GM18519 (cell line): Measurements from ENCODE around the gene AUTS2.

Experiments used
- ATAC-seq: cut with Tn5 transposase; IDR thresholded peaks from one replicate; pipeline ENCODE4 v1.9.1; 2021; ENCODE audit warnings: mild to moderate bottlenecking, moderate library complexity; ENCODE audit not compliant: unreplicated experiment, low FRiP score

AUTS2 gene

GRCh38 chr7:69836702-69837101 lies 238.4 kb downstream of the AUTS2 start:
- ATAC-seq = no peak

- ATAC-seq = no peak
These were observed 239.3 kb downstream of the AUTS2 start for GRCh38 chr7:69837387-69838068.

GRCh38 chr7:69839782-69840181 lies 241.5 kb downstream of the AUTS2 start:
- ATAC-seq = peak; percentile 40

GRCh38 chr7:69840248-69840647 lies 242.0 kb downstream of the AUTS2 start:
- no peak for ATAC-seq

GRCh38 chr7:69843653-69844052 lies 245.4 kb downstream of the AUTS2 start:
- ATAC-seq = peak; percentile 52

GRCh38 chr7:69844264-69844868 lies 246.1 kb downstream of the AUTS2 start:
- ATAC-seq = peak; percentile 31

- no peak for ATAC-seq
These were observed 247.6 kb downstream of the AUTS2 start for GRCh38 chr7:69845721-69846495.

GRCh38 chr7:69847921-69848612 lies 249.8 kb downstream of the AUTS2 start:
- ATAC-seq = no peak

- ATAC-seq = no peak
These were observed 251.0 kb downstream of the AUTS2 start for GRCh38 chr7:69849268-69849667.

- no peak for ATAC-seq
These were observed 258.7 kb downstream of the AUTS2 start for GRCh38 chr7:69857014-69857413.

GRCh38 chr7:69858471-69858870 lies 260.2 kb downstream of the AUTS2 start:
- no peak for ATAC-seq

GRCh38 chr7:69859342-69859741 lies 261.1 kb downstream of the AUTS2 start:
- peak; percentile 53 for ATAC-seq

- ATAC-seq = no peak
These were observed 262.2 kb downstream of the AUTS2 start for GRCh38 chr7:69860486-69860885.

- ATAC-seq = no peak
These were observed 262.8 kb downstream of the AUTS2 start for GRCh38 chr7:69860941-69861622.

- no peak for ATAC-seq
These were observed 264.3 kb downstream of the AUTS2 start for GRCh38 chr7:69862413-69863064.

GRCh38 chr7:69864274-69864673 lies 266.0 kb downstream of the AUTS2 start:
- ATAC-seq = no peak

GRCh38 chr7:69864822-69865221 lies 266.5 kb downstream of the AUTS2 start:
- no peak for ATAC-seq

GRCh38 chr7:69868921-69869320 lies 270.6 kb downstream of the AUTS2 start:
- ATAC-seq = no peak

GRCh38 chr7:69871213-69871885 lies 273.1 kb downstream of the AUTS2 start:
- ATAC-seq = no peak
